ENCODE measurements around the gene GLMP. TPM values are rescaled to one million over a fixed set of nuclear protein-coding genes. Genes with fewer than 3 reads are reported as not detected.

GLMP gene
- total RNA-seq, 3 donors from 2014 or later: 33.0 to 50.1 (median 35.3) TPM

- Histone ChIP-seq H3K4me1 (ENCODE audit: low read depth) (peaks cover 16% of the 10 kb centered on the region), H3K4me3 (no peak overlapping the region), H3K36me3 (ENCODE audit: low read depth) (no peaks in the 10 kb centered on the region), H3K9me3 (no peaks in the 10 kb centered on the region)
- peak; percentile 53 for ATAC-seq
- DNase-seq: peak in 2 of 3 donors; percentile 38 to 53
- intact Hi-C loops (cut with DNase I, micrococcal nuclease): no loop called here
- no peak for TF ChIP-seq CTCF (IDR thresholded peaks at IDR 0.05)
These were observed 49.8 kb downstream of the GLMP start for GRCh38 chr1:156245451-156246232.

- H3K36me3 ChIP-seq (ENCODE audit: low read depth): no peaks in the 10 kb centered on the region
- no peak for TF ChIP-seq CTCF (IDR thresholded peaks at IDR 0.05)
- intact Hi-C loops (cut with DNase I, micrococcal nuclease): no loop called here
- no peaks in the 10 kb centered on the region for H3K9me3 ChIP-seq
- no peak for DNase-seq
- peaks cover 16% of the 10 kb centered on the region for H3K4me1 ChIP-seq (ENCODE audit: low read depth)
- ATAC-seq: no peak
- H3K4me3 ChIP-seq: no peak overlapping the region
These were observed 50.8 kb downstream of the GLMP start for GRCh38 chr1:156244712-156245111.

- intact Hi-C loops (cut with DNase I, micrococcal nuclease): no loop called here
- ATAC-seq: no peak
- DNase-seq: no peak
- H3K4me3 ChIP-seq: no peak overlapping the region
- H3K36me3 ChIP-seq (ENCODE audit: low read depth): no peaks in the 10 kb centered on the region
- no peaks in the 10 kb centered on the region for H3K9me3 ChIP-seq
- peaks cover 16% of the 10 kb centered on the region for H3K4me1 ChIP-seq (ENCODE audit: low read depth)
- no peak for TF ChIP-seq CTCF (IDR thresholded peaks at IDR 0.05)
These were observed 51.4 kb downstream of the GLMP start for GRCh38 chr1:156244126-156244525.

- Histone ChIP-seq H3K9me3 (no peaks in the 10 kb centered on the region), H3K4me1 (ENCODE audit: low read depth) (peaks cover 16% of the 10 kb centered on the region), H3K4me3 (no peak overlapping the region), H3K36me3 (ENCODE audit: low read depth) (no peaks in the 10 kb centered on the region)
- TF ChIP-seq CTCF (IDR thresholded peaks at IDR 0.05): no peak
- intact Hi-C loops (cut with DNase I, micrococcal nuclease): no loop called here
- DNase-seq: no peak
- ATAC-seq: no peak
These were observed 52.7 kb downstream of the GLMP start for GRCh38 chr1:156242738-156243137.

Other genes starting within 250 kb of the GLMP start
- gene UBQLN4, start 241.9 kb downstream of the GLMP start, total RNA-seq: 10 to 100 TPM; 23.7 to 36.9 (median 23.9) TPM
- gene LAMTOR2, start 240.9 kb downstream of the GLMP start, total RNA-seq: 10 to 100 TPM; 49.8 to 73.4 (median 60.7) TPM
- gene RAB25, start 234.5 kb downstream of the GLMP start, total RNA-seq: 100 to 1,000 TPM in 2 of 3 donors, 10 to 100 TPM in 1; 85.1 to 242 (median 158) TPM
- gene MEX3A, start 213.2 kb downstream of the GLMP start, total RNA-seq: 1 to 10 TPM in 1 of 3 donors, under 1 TPM in 2; 0.32 to 2.5 (median 0.66) TPM
- gene LMNA, start 181.0 kb downstream of the GLMP start, total RNA-seq: 100 to 1,000 TPM; 263 to 334 (median 308) TPM
- gene SEMA4A, start 142.1 kb downstream of the GLMP start, total RNA-seq: 1 to 10 TPM; 2.1 to 7.6 (median 5.5) TPM
- 10 to 100 TPM; 19.8 to 31.1 (median 24.8) TPM for gene SLC25A44, start 101.6 kb downstream of the GLMP start, total RNA-seq
- gene PMF1, start 82.7 kb downstream of the GLMP start, total RNA-seq: 10 to 100 TPM; 38.1 to 46.8 (median 43.6) TPM
- gene BGLAP, start 53.5 kb downstream of the GLMP start, total RNA-seq: 1 to 10 TPM; 1.4 to 4.6 (median 2.4) TPM
- 1 to 10 TPM; 1.5 to 6.2 (median 1.9) TPM for gene PAQR6, start 47.6 kb downstream of the GLMP start, total RNA-seq
- 10 to 100 TPM; 72.9 to 89.5 (median 81.1) TPM for gene SMG5, start 12.9 kb downstream of the GLMP start, total RNA-seq
- 1 to 10 TPM; 3.9 to 6.0 (median 4.1) TPM for gene TMEM79, start 11.4 kb downstream of the GLMP start, total RNA-seq
- gene VHLL, start 3.6 kb upstream of the GLMP start, total RNA-seq: not detected
- gene CCT3, start 42.6 kb upstream of the GLMP start, total RNA-seq: 100 to 1,000 TPM; 117 to 157 (median 133) TPM
- gene TSACC, start 42.8 kb upstream of the GLMP start, total RNA-seq: under 1 TPM in 1 of 3 donors, not detected in 2; 0.87 TPM
- not detected for gene RHBG, start 73.5 kb upstream of the GLMP start, total RNA-seq
- gene MEF2D, start 205.1 kb upstream of the GLMP start, total RNA-seq: 100 to 1,000 TPM in 1 of 3 donors, 10 to 100 TPM in 2; 56.8 to 103 (median 61.9) TPM

Measured in mucosa of descending colon (tissue), 3 donors.